AG04449 (cell line): ENCODE measurements around the gene CTNS.

ENCODE experiments used
- CTCF ChIA-PET: fragments of 350-600 bp; formaldehyde crosslinking; extraction: SDS; loops from one replicate; lab custom pipeline; 2021; ENCODE audit warnings: antibody characterized with exemption; lab: Yijun Ruan, JAX
- POLR2A ChIA-PET: fragments of 400-600, 350-600 bp; formaldehyde crosslinking; extraction: SDS; loops from one replicate; lab custom pipeline; 2020; ENCODE audit warnings: antibody characterized with exemption, inconsistent platforms; lab: Yijun Ruan, JAX
- DNase-seq: peaks from one replicate; pipeline ENCODE4 v3.0.0-alpha.2; 2010; ENCODE audit warnings: low read depth, low spot score
- H3K4me3 ChIP-seq: 2 replicates; pipeline ENCODE4 v1.5.1; 2011; ENCODE audit warnings: low read depth, mild to moderate bottlenecking, control low read depth, low read length
- TF ChIP-seq, protein P1 (sequence below): IDR thresholded peaks from one replicate; pipeline ENCODE4 v1.5.1; 2011; ENCODE audit warnings: mild to moderate bottlenecking, moderate library complexity, low read length, control low read depth, inconsistent platforms; ENCODE audit not compliant: insufficient read depth; ENCODE audit errors: missing control alignments

CTNS gene

DNA sequence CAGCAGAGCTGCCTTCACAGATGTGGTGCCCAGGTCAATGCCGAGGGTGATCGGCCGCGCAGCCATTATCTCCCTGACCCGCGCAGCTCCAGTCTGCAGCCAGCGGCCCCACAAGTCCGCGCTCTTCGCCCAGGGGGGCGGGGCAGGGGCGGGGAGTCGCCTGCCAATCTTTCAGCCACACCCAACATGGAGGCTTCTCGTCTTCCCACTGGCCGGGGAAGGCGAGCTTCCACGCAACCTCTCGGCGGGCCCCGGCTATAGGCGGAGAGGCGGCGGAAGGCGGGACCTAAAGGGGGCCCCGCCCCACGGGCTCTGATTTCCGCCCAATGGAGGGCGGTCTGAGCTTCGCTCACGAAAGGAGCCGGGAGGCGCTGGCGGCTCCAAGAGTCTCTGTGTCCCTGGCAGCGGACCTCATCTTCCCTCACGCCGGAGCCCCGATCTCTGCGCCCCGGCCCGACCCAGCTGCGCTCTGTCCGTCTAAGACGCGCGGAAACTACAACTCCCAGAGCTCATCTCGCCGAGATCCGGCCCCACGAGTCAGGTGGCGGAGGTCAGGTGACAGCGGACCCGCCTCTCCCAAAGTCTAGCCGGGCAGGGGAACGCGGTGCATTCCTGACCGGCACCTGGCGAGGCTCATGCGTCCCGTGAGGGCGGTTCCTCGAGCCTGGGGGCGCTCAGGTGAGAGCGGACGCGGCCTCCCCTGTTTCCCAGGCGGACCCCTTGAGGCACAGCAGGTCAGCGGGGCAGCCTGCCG is at the start of gene CTNS, which contains the start of gene SHPK:
Gene CTNS (plus strand): TSS at position 607 of the 754 bp plus-strand sequence. CDS start 3,447 bp downstream, outside the sequence.
Gene SHPK (minus strand): TSS at position 97 of the 754 bp plus-strand sequence. CDS start 31 bp downstream, at position 66.
- ChIA-PET POLR2A (interaction anchor here (0.7 to 1.4 kb wide), 7 partner anchors 11 to 87 kb away, joined by 3 to 11 read pairs (median 4); partner anchors contain the start of genes EMC6, HASPIN and TAX1BP3), CTCF (interaction anchor here (5.4 kb wide), 1 partner anchor 12 kb away, joined by 40 read pairs; no protein-coding TSS in a partner anchor)
- TF ChIP-seq, protein P1, sequence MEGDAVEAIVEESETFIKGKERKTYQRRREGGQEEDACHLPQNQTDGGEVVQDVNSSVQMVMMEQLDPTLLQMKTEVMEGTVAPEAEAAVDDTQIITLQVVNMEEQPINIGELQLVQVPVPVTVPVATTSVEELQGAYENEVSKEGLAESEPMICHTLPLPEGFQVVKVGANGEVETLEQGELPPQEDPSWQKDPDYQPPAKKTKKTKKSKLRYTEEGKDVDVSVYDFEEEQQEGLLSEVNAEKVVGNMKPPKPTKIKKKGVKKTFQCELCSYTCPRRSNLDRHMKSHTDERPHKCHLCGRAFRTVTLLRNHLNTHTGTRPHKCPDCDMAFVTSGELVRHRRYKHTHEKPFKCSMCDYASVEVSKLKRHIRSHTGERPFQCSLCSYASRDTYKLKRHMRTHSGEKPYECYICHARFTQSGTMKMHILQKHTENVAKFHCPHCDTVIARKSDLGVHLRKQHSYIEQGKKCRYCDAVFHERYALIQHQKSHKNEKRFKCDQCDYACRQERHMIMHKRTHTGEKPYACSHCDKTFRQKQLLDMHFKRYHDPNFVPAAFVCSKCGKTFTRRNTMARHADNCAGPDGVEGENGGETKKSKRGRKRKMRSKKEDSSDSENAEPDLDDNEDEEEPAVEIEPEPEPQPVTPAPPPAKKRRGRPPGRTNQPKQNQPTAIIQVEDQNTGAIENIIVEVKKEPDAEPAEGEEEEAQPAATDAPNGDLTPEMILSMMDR: no peak
- peak; percentile 70 for DNase-seq
- H3K4me3 ChIP-seq: peak within 1 kb of the TSS; percentile 89

DNA sequence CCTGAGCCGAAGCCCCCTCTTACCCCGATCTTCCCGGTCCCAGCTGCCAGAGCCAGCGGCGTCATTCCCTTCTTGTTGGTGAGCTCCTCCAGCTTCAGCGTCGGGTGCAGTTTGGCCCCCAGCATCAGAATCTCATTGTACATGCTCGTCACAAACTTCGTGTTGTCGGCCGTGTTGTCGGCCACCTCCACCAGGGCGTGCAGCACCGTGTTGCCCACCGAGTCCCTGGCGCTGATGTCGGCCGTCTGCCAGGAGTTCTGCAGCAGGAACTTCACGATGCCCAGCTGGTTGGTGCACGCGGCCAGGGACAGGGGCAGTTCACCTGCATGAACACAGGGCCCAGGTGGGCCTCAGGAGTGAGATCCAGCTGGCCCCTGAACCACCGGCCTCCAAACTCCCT is 46.8 kb upstream of the CTNS start:
- DNase-seq: no peak
- TF ChIP-seq, protein P1: no peak
- ChIA-PET CTCF (no interaction called here), POLR2A (no interaction called here)
- H3K4me3 ChIP-seq: no peak overlapping the region

DNA sequence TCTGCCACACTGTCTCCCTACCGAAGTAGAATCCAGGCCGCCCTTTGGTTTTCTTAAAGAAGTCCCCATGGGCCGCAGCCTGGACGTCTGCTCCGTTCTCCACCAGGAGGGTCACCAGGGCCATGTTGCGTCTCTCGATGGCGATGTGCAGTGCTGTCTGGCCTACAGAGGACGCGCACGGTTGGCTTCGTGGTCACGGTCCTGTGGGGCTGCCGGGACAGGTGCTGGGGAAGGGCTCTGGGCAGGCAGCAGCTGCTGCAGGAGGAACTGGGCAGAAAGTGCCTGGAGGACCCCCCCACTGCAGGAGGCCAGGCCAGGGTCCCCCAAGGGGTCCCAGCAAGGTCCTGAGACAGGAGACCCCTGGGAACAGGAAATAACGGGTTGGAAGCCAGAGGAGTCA is 46.3 kb upstream of the CTNS start:
- ChIA-PET POLR2A (no interaction called here), CTCF (no interaction called here)
- TF ChIP-seq, protein P1: no peak
- no peak overlapping the region for H3K4me3 ChIP-seq
- no peak for DNase-seq

DNA sequence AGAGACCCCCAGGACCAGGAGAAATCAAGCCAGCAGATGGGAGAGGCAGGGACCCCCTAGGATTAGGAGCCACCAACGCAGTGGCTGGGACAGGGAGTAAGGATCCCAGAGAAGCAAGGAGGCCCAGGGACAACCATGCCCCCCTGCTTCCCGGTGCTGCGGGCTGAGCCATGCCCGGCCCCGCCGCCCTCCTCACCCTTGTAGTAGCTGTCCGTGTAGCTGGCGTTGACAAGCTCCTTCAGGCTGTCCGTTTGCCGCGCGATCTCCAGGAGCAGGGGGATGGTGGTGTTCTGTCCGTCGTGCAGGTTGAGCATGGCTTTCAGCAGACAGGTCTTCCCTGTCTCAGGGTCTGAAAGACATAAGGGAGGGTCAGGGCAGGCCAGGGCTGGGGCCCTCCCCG is 45.8 kb upstream of the CTNS start:
- ChIA-PET CTCF (no interaction called here), POLR2A (no interaction called here)
- TF ChIP-seq, protein P1: no peak
- DNase-seq: no peak
- no peak overlapping the region for H3K4me3 ChIP-seq

DNA sequence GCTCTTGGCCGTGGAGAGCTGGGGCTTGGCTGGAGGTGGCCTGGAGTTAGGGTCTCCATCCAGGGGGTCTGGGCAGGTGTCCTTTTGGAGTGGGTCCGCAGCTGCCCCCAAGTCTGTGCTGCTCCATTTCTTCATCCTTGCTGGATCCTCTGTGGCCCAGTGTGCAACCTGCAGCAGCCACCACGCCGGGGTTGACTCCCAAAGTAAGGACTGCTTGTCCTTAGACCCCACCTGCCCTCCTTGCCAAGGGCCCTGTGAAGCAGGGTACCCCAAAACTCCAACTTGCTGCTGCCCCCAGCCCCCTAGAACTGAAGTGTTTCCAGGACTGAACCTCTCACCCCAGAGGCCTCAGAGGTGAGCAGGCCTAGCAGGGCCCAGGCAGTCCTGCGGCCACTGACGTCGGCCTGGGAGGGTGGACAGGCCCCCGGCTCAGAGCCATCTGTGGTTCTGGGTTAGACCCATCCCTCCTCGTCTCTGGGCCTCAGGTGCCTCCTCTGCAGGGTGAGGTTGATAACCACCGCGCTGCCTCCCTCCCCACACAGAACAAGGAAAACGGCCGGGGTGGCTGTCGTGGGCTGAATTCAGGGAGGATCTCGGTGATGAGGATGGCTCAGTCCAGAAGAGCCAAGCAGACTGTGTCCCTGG is 44.2 kb upstream of the CTNS start:
- ChIA-PET POLR2A (no interaction called here), CTCF (interaction anchor here (1.4 kb wide), 1 partner anchor 10 kb away, joined by 6 read pairs; no protein-coding TSS in a partner anchor)
- H3K4me3 ChIP-seq: no peak overlapping the region
- TF ChIP-seq, protein P1: no peak
- DNase-seq: no peak

DNA sequence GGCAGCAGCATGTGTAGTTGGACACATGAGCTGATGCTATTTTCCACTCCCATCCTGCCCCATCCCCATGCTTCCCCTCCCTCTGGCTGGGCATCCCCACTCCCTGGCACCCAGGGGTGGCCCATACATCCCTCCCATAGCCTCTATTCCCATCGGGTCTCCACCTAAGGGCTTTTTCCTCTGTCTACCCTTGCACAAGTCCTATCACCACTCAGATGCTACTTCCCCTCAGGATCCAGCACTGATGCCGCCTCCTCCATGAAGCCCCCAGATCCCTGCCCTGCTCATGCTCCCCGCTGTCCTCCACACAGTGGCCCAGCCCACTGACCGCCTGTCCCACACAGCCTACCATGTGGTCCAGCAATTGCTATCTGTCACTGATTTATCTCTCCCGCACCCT is 43.2 kb upstream of the CTNS start:
- ChIA-PET POLR2A (no interaction called here), CTCF (interaction anchor here (0.8 kb wide), 1 partner anchor 12 kb away, joined by 3 read pairs; no protein-coding TSS in a partner anchor)
- no peak overlapping the region for H3K4me3 ChIP-seq
- TF ChIP-seq, protein P1: no peak
- no peak for DNase-seq
